Ishikawa (cell line): ENCODE results near the gene HES1.

Source experiments
- EP300 ChIP-seq: IDR thresholded peaks from 2 replicates; pipeline ENCODE4 v1.6.1; 2012; ENCODE audit warnings: borderline replicate concordance
- MAX ChIP-seq: IDR thresholded peaks from 2 replicates; pipeline ENCODE4 v1.6.1; 2012
- NFIC ChIP-seq: IDR thresholded peaks from 2 replicates; pipeline ENCODE4 v1.6.1; 2012
- RAD21 ChIP-seq: IDR thresholded peaks from 2 replicates; pipeline ENCODE4 v1.6.1; 2012; ENCODE audit warnings: low read depth
- REST ChIP-seq: IDR thresholded peaks from 2 replicates; pipeline ENCODE4 v1.6.1; 2012; ENCODE audit warnings: low read depth, mild to moderate bottlenecking
- TAF1 ChIP-seq: IDR thresholded peaks from 2 replicates; pipeline ENCODE4 v1.6.1; 2012; ENCODE audit warnings: low read depth, mild to moderate bottlenecking
- TCF12 ChIP-seq: IDR thresholded peaks from 2 replicates; pipeline ENCODE4 v1.6.1; 2012; ENCODE audit warnings: low read depth
- USF1 ChIP-seq: IDR thresholded peaks from 2 replicates; pipeline ENCODE4 v1.6.1; 2012
- YY1 ChIP-seq: IDR thresholded peaks from 2 replicates; pipeline ENCODE4 v1.6.1; 2012; ENCODE audit warnings: low read depth
- ZBTB7A ChIP-seq: IDR thresholded peaks from 2 replicates; pipeline ENCODE4 v1.6.1; 2012; ENCODE audit warnings: low read depth

- TF ChIP-seq REST (no peak), EP300 (no peak), RAD21 (no peak), USF1 (no peak), MAX (no peak), YY1 (no peak), TCF12 (no peak), ZBTB7A (no peak), TAF1 (no peak), NFIC (no peak)
Observed at GRCh38 chr3:194121891-194122631, 13.9 kb upstream of the HES1 start.
